Effector memory CD8-positive, alpha-beta T cell (primary cell): ENCODE measurements around the gene ABCB11.
"Not testable (repeated sequence)": the region's sequence is repeated elsewhere in the genome, so short reads cannot be mapped to it uniquely, and the experiment has no call there.

Experiments used
- ATAC-seq: fragments of 150-1000 bp; cut with Tn5 transposase; replicated peaks from 2 replicates; pipeline ENCODE4 v1.10.0; 2021; ENCODE audit warnings: mild to moderate bottlenecking, moderate library complexity
- DNase-seq, 3 experiments: peaks; one replicate each; pipeline ENCODE4 v3.0.0; 2021
- H3K27ac Mint-ChIP-seq, 2 donors: one replicate each; pipeline ENCODE4 v1.8.0; 2022; ENCODE audit warnings: mild to moderate bottlenecking in 2 of 2, mixed read lengths in 2 of 2, moderate library complexity in 2 of 2
- H3K27me3 Mint-ChIP-seq, 2 donors: one replicate each; pipeline ENCODE4 v1.8.0; 2022; ENCODE audit warnings: mixed read lengths in 2 of 2
- H3K36me3 Mint-ChIP-seq: one replicate; pipeline ENCODE4 v1.8.0; 2022; ENCODE audit warnings: mild to moderate bottlenecking, moderate library complexity, mixed read lengths; ENCODE audit not compliant: insufficient read depth
- H3K4me1 Mint-ChIP-seq, 2 donors: one replicate each; pipeline ENCODE4 v1.8.0; 2022; ENCODE audit warnings: low read depth in 2 of 2, mixed read lengths in 2 of 2
- H3K4me3 Mint-ChIP-seq, 2 donors: one replicate each; pipeline ENCODE4 v1.8.0; 2022; ENCODE audit warnings: mild to moderate bottlenecking in 2 of 2, mixed read lengths in 2 of 2, moderate library complexity in 2 of 2
- H3K9me3 Mint-ChIP-seq, 2 donors: one replicate each; pipeline ENCODE4 v1.8.0; 2022; ENCODE audit warnings: mixed read lengths in 2 of 2

The ABCB11 gene

GRCh38 chr2:169034984-169035544, 3.9 kb upstream of the ABCB11 start:
- Mint-ChIP-seq H3K27ac (peak overlapping the region; percentile 7 to 71), H3K4me1 (peaks cover 17 to 22% of the 10 kb centered on the region in 2 donors), H3K9me3 (peaks cover 1 to 15% of the 10 kb centered on the region in 2 donors), H3K36me3 (no peaks in the 10 kb centered on the region), H3K27me3 (no peaks in the 10 kb centered on the region), H3K4me3 (peak overlapping the region in 1 of 2 donors; percentile 7)
- DNase-seq = no peak
- ATAC-seq = no peak

GRCh38 chr2:169034256-169034655, 3.1 kb upstream of the ABCB11 start:
- peak overlapping the region; percentile 7 to 71 for H3K27ac Mint-ChIP-seq
- peaks cover 1 to 15% of the 10 kb centered on the region in 2 donors for H3K9me3 Mint-ChIP-seq
- ATAC-seq = peak; percentile 69
- H3K27me3 Mint-ChIP-seq = no peaks in the 10 kb centered on the region
- peak in 1 of 3 experiments; percentile 3 for DNase-seq
- no peaks in the 10 kb centered on the region for H3K36me3 Mint-ChIP-seq
- peaks cover 11 to 15% of the 10 kb centered on the region in 2 donors for H3K4me1 Mint-ChIP-seq
- peak overlapping the region in 1 of 2 donors; percentile 7 for H3K4me3 Mint-ChIP-seq

DNA sequence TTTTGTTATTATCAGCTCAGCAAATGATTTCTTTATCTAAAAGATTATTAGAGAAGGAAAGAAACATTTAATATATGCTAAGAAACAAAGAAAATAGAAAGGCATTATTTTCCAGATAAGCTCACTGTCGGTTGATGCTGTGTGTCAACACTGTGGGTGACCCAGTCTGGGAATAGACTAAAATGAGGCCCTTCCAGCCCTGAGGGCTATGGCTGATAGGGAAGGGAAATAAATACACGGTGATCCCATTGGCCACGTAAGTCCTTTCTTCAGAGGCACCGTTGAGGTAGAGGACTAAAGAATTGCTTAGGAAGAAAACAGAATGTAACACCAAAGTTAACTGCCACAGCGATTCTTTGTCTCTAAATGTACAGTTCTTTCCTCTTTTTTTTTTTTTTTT, 1.8 kb downstream of the ABCB11 start:
- Mint-ChIP-seq H3K27ac (no peak overlapping the region), H3K4me3 (no peak overlapping the region), H3K9me3 (peaks cover 1 to 9% of the 10 kb centered on the region in 2 donors), H3K4me1 (peaks cover 13 to 18% of the 10 kb centered on the region in 2 donors), H3K36me3 (no peaks in the 10 kb centered on the region), H3K27me3 (no peaks in the 10 kb centered on the region)
- DNase-seq (no peak), ATAC-seq (no peak)

DNA sequence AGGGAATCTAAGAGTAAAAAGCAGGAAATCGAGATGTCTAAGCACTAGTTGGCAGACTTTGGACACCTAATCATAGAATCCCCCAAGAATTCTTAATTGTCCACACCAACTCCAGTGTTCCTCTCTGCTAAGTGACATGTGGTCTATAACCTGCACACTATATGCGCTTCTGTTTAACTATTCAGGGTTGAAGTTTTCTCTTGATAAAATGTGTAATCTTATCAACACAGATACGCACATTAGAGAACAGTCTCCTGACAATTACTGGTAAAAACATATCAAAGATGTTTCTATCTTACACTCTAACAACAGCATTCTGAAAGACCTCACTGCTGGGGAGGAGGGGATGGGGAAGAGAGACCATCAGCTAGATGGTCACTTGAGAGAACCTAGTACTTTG, 3.9 kb downstream of the ABCB11 start:
- DNase-seq (no peak), ATAC-seq (no peak)
- Mint-ChIP-seq H3K27me3 (no peaks in the 10 kb centered on the region), H3K9me3 (no peaks in the 10 kb centered on the region), H3K4me3 (no peak overlapping the region), H3K27ac (no peak overlapping the region), H3K4me1 (peaks cover 8 to 14% of the 10 kb centered on the region in 2 donors), H3K36me3 (no peaks in the 10 kb centered on the region)

DNA sequence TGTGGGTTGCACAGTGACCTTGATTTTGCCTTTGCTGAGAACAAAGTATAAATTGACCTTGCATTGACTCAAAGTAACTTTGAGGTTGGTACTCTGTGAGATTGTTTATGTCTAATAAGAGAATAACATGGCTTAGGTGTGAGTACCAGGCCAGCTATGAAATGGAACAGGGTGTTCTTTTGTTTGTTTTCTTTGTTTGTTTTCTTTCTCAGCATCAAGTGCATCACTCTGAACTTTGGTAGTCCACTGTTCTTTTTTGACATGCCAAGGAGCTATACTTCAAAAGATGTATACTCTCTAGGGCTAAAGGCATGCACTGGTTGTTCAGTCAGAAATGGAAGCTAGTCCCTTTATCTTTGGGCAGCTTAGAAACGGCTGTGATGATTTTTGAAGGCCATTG, 5.1 kb downstream of the ABCB11 start:
- no peaks in the 10 kb centered on the region for H3K36me3 Mint-ChIP-seq
- peaks cover 8 to 14% of the 10 kb centered on the region in 2 donors for H3K4me1 Mint-ChIP-seq
- no peaks in the 10 kb centered on the region for H3K27me3 Mint-ChIP-seq
- no peaks in the 10 kb centered on the region for H3K9me3 Mint-ChIP-seq
- H3K4me3 Mint-ChIP-seq = no peak overlapping the region
- DNase-seq = no peak
- peak; percentile 14 for ATAC-seq
- no peak overlapping the region for H3K27ac Mint-ChIP-seq

DNA sequence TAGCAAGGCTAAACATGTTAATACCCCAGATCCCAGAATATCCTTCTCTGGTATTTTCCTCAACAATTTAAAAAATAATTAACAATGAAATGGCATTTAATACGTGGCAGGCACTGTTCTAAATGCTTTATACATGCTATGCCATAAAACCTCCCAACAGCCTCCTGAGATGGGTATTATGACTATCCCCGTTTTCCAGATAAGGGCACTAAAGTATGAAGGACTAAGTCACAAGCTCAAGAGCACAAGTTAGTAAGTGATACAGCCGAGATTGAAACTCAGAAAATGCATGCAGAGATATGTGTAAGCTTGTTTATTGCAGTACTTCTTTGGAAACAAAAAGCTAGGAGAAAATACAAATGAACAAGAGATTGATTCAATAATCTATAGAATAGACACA, 8.0 kb downstream of the ABCB11 start:
- Mint-ChIP-seq H3K4me1 (peaks cover 8 to 14% of the 10 kb centered on the region in 2 donors), H3K36me3 (no peaks in the 10 kb centered on the region), H3K27me3 (no peaks in the 10 kb centered on the region), H3K4me3 (no peak overlapping the region), H3K9me3 (no peaks in the 10 kb centered on the region), H3K27ac (no peak overlapping the region)
- DNase-seq (no peak), ATAC-seq (no peak)

GRCh38 chr2:169018390-169018789, 12.7 kb downstream of the ABCB11 start:
- H3K9me3 Mint-ChIP-seq = no peaks in the 10 kb centered on the region
- H3K4me3 Mint-ChIP-seq = no peak overlapping the region
- H3K36me3 Mint-ChIP-seq = no peaks in the 10 kb centered on the region
- peaks cover 0 to 4% of the 10 kb centered on the region in 2 donors for H3K27me3 Mint-ChIP-seq
- ATAC-seq (no peak), DNase-seq (no peak)
- H3K4me1 Mint-ChIP-seq = peaks cover 0 to 2% of the 10 kb centered on the region in 2 donors
- no peak overlapping the region for H3K27ac Mint-ChIP-seq

GRCh38 chr2:169015943-169016342, 15.2 kb downstream of the ABCB11 start:
- Mint-ChIP-seq H3K4me1 (peaks cover 0 to 2% of the 10 kb centered on the region in 2 donors), H3K36me3 (no peaks in the 10 kb centered on the region), H3K27me3 (peaks cover 0 to 4% of the 10 kb centered on the region in 2 donors), H3K27ac (no peak overlapping the region), H3K9me3 (no peaks in the 10 kb centered on the region), H3K4me3 (no peak overlapping the region)
- no peak for ATAC-seq
- no peak for DNase-seq

- Mint-ChIP-seq H3K27me3 (peaks cover 0 to 4% of the 10 kb centered on the region in 2 donors), H3K36me3 (no peaks in the 10 kb centered on the region), H3K27ac (no peak overlapping the region), H3K4me1 (peaks cover 0 to 2% of the 10 kb centered on the region in 2 donors), H3K9me3 (no peaks in the 10 kb centered on the region), H3K4me3 (no peak overlapping the region)
- DNase-seq (no peak), ATAC-seq (no peak)
These were observed 16.3 kb downstream of the ABCB11 start for GRCh38 chr2:169014780-169015179.

DNA sequence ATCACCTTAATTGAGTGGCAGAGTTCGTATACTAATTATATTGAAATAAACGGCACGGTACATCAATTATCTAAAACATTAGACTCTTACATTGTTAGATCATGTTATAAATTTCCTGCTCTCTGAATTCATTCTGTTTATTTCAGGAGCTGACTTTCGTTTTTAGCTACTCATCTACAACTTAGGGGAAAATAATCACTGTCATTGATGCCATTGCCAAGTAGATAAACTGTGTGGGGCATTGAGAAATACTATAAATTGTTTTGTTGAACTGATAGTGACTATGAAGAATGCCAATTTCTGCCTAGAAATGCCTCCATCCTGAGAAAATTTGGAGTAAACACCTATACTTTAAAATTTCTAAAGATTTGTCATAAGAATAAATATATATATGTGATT, 17.5 kb downstream of the ABCB11 start:
- Mint-ChIP-seq H3K27ac (no peak overlapping the region), H3K36me3 (no peaks in the 10 kb centered on the region), H3K4me3 (no peak overlapping the region), H3K4me1 (peaks cover 0 to 2% of the 10 kb centered on the region in 2 donors), H3K9me3 (no peaks in the 10 kb centered on the region), H3K27me3 (peaks cover 0 to 4% of the 10 kb centered on the region in 2 donors)
- ATAC-seq = no peak
- no peak for DNase-seq

DNA sequence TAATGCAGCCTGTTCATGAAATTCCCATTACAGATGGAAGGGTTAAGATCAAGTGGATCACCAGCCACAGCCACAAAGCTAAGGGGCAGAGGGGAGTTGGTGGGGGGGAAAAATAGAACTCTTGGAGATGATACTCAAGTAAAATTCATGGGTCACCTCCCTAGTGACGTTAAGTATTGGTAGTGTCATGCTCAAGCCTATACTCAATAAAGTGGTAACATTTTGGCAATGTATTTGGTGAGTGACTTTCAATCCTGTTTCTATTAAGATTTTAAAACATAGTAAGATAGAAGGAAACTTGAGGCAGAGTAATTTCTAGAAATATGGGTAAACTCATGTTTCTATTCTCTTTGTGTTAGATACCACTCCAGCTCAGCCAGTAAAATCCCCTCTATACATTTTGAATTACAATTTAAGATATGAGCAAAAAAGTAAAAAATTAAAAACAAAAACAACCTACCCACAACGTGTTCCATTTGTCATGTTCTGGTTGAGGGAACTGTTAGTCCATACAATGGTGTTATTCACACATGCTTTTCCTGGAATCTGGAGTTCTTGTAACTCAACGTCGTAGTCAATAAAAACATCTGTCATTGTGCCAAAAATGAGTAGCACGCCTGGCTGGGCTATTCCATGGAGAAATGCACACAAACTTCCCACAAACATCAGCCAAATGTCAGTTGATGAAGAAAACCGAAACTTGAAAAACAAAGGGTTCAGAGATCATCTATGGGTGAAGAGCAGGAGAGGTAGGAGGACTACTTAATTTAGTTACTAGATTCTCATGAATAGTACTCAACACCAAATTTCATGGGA, 18.1 kb downstream of the ABCB11 start:
- H3K4me1 Mint-ChIP-seq = peaks cover 4% of the 10 kb centered on the region in 2 donors
- H3K9me3 Mint-ChIP-seq = no peaks in the 10 kb centered on the region
- no peak overlapping the region for H3K4me3 Mint-ChIP-seq
- H3K36me3 Mint-ChIP-seq = no peaks in the 10 kb centered on the region
- peaks cover 0 to 4% of the 10 kb centered on the region in 2 donors for H3K27me3 Mint-ChIP-seq
- H3K27ac Mint-ChIP-seq = no peak overlapping the region
- no peak for ATAC-seq
- DNase-seq = no peak

DNA sequence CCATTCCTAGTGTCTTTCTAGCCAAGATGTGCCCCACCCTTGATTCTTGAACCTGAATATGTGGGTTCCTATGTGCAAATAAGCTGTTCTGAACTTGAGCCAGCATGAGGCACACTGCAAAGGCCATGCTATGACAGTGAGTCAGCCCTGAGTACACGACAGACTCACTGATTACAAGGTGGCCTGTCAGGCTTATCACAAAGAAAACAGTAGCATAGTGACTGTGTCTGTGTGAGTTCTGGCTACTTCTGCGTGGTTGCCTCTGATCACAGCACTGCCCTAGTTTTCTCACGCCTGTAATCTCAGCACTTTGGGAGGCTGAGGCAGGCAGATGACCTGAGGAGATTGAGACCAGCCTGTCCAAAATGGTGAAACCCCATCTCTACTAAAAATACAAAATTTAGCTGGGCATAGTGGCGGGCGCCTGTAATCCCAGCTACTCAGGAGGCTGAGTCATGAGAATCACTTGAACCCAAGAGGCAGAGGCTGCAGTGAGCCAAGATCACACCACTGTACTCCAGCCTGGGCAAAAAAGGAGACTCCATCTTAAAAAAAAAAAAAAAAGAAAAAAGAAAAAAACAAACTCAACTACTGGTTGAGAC, 18.8 kb downstream of the ABCB11 start:
- DNase-seq, ATAC-seq: not testable (repeated sequence)

DNA sequence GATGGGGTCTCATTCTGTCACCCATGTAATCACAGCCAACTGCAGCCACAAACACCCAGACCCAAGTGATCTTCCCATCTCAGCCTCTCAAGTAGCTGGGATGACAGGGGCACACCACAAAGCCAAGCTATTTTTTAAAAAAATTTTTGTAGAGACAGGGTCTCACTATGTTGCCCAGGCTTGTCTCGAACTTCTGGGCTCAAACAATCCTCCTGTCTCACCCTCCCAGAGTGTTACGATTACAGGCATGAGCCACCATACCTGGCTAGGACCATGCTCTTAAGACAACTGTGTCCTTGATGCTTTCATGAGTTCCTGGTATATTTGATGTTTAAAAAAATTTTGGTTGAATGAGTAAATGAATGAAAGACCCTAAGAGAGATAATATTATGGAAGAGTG, 19.4 kb downstream of the ABCB11 start:
- ATAC-seq = no peak
- H3K27ac Mint-ChIP-seq = no peak overlapping the region
- no peak overlapping the region for H3K4me3 Mint-ChIP-seq
- no peaks in the 10 kb centered on the region for H3K9me3 Mint-ChIP-seq
- peaks cover 7 to 9% of the 10 kb centered on the region in 2 donors for H3K4me1 Mint-ChIP-seq
- DNase-seq = no peak
- H3K27me3 Mint-ChIP-seq = peaks cover 0 to 4% of the 10 kb centered on the region in 2 donors
- no peaks in the 10 kb centered on the region for H3K36me3 Mint-ChIP-seq

More for the DNA sequence above, 18.8 kb downstream of the ABCB11 start:
- H3K4me3 Mint-ChIP-seq, H3K4me1 Mint-ChIP-seq, H3K9me3 Mint-ChIP-seq, H3K27me3 Mint-ChIP-seq, H3K36me3 Mint-ChIP-seq, H3K27ac Mint-ChIP-seq: not testable (repeated sequence)
